Measurements from ENCODE around the gene KCNK15. TPM values are rescaled to one million over a fixed set of nuclear protein-coding genes. Genes with fewer than 3 reads are reported as not detected.

Gene KCNK15
- total and polyA plus RNA-seq, 9 of the 15 experiments (the other 6 are each of a cell fraction or from before 2014, with no cell fraction given) = 0.03 to 0.30 (median 0.17) TPM; not detected in 5

- TF ChIP-seq MYC (IDR thresholded peaks at IDR 0.05; ENCODE audit: low read depth, low read length) = peak; percentile 67
- no peak for TF ChIP-seq MYC (CRISPR knock-in tag; IDR thresholded peaks at IDR 0.05; ENCODE audit: borderline replicate concordance, low read depth)
- TF ChIP-seq ZNF586 (CRISPR knock-in tag; conservative IDR thresholded peaks at IDR 0.05) = no peak
- TF ChIP-seq ZNF165 (CRISPR knock-in tag; IDR thresholded peaks at IDR 0.05; ENCODE audit: borderline replicate concordance) = no peak
- no peak for TF ChIP-seq ID3 (CRISPR knock-in tag; IDR thresholded peaks at IDR 0.05)
- no peak for TF ChIP-seq ID3 (tag; IDR thresholded peaks at IDR 0.05)
- no peak for TF ChIP-seq ZNF316 (IDR thresholded peaks at IDR 0.05)
- TF ChIP-seq ZNF79 (CRISPR knock-in tag; IDR thresholded peaks at IDR 0.05; ENCODE audit: low read depth) = no peak
- no peak for TF ChIP-seq ZNF384 (IDR thresholded peaks at IDR 0.05; ENCODE audit: low read depth, low read length)
- no peak for TF ChIP-seq PYGO2 (tag; IDR thresholded peaks at IDR 0.05)
- no peak for TF ChIP-seq MCM3 (IDR thresholded peaks at IDR 0.05)
- TF ChIP-seq, protein P1, sequence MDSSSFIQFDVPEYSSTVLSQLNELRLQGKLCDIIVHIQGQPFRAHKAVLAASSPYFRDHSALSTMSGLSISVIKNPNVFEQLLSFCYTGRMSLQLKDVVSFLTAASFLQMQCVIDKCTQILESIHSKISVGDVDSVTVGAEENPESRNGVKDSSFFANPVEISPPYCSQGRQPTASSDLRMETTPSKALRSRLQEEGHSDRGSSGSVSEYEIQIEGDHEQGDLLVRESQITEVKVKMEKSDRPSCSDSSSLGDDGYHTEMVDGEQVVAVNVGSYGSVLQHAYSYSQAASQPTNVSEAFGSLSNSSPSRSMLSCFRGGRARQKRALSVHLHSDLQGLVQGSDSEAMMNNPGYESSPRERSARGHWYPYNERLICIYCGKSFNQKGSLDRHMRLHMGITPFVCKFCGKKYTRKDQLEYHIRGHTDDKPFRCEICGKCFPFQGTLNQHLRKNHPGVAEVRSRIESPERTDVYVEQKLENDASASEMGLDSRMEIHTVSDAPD (CRISPR knock-in tag; IDR thresholded peaks at IDR 0.05) = no peak
- TF ChIP-seq SMAD2 (IDR thresholded peaks at IDR 0.05; ENCODE audit: low read depth, low read length) = no peak
- TF ChIP-seq ARHGAP35 (IDR thresholded peaks at IDR 0.05; ENCODE audit: partially characterized antibody) = no peak
- no peak for TF ChIP-seq PML (IDR thresholded peaks at IDR 0.05; ENCODE audit: low read length)
- TF ChIP-seq MAFK (IDR thresholded peaks at IDR 0.05; ENCODE audit: low read length) = no peak
- TF ChIP-seq ZNF518B (CRISPR knock-in tag; IDR thresholded peaks at IDR 0.05) = no peak
- TF ChIP-seq LEF1 (IDR thresholded peaks at IDR 0.05) = no peak
- no peak for TF ChIP-seq TGIF2 (CRISPR knock-in tag; IDR thresholded peaks at IDR 0.05)
- TF ChIP-seq SAFB (IDR thresholded peaks at IDR 0.05; ENCODE audit: borderline replicate concordance, low read depth, low read length) = no peak
- no peak for TF ChIP-seq GTF2A2 (tag; IDR thresholded peaks at IDR 0.05)
- no peak for TF ChIP-seq ATF1 (CRISPR knock-in tag; IDR thresholded peaks at IDR 0.05)
- peak; percentile 66 for TF ChIP-seq ATF1 (tag; IDR thresholded peaks at IDR 0.05)
- no peak for TF ChIP-seq ZZZ3 (IDR thresholded peaks at IDR 0.05)
- no peak for TF ChIP-seq RBM22 (IDR thresholded peaks at IDR 0.05; ENCODE audit: low read depth, low read length, poor library complexity, severe bottlenecking)
These were observed 6.7 kb upstream of the KCNK15 start (continued) for GRCh38 chr20:44738813-44739477.
